Mesenteric fat pad (tissue), 1 donor: Measurements from ENCODE around the gene ZNF701. TPM values are rescaled to one million over a fixed set of nuclear protein-coding genes. Genes with fewer than 3 reads are reported as not detected.

Experiments
- total RNA-seq: library from RNA; stranded (reverse); fragmentation: NEBNext Ultra II Directional; extraction: Animal tissue kit (Norgen Biotek cat#: 25700); gene quantifications from one replicate; pipeline ENCODE4 v1.2.1, GENCODE V29; 2021
- donor health status: DM: yes; HTN: yes; CAD: no.

ZNF701 gene
- total RNA-seq, 1 donor from 2014 or later: 11.2 TPM

Other genes with a start within 250 kb of the ZNF701 start
- gene ZNF610, start 234.0 kb upstream of the ZNF701 start, total RNA-seq: 1.1 TPM
- gene ZNF880, start 200.4 kb upstream of the ZNF701 start, total RNA-seq: 13.6 TPM
- gene ZNF528, start 172.4 kb upstream of the ZNF701 start, total RNA-seq: 11.0 TPM
- not detected for gene ZNF534, start 141.1 kb upstream of the ZNF701 start, total RNA-seq
- gene ZNF578, start 116.7 kb upstream of the ZNF701 start, total RNA-seq: 1.5 TPM
- 15.5 TPM for gene ZNF808, start 42.6 kb upstream of the ZNF701 start, total RNA-seq
- 30.0 TPM for gene ZNF83, start 68.1 kb downstream of the ZNF701 start, total RNA-seq
- 23.1 TPM for gene ZNF611, start 164.8 kb downstream of the ZNF701 start, total RNA-seq
- gene ZNF600, start 216.5 kb downstream of the ZNF701 start, total RNA-seq: 8.4 TPM